GM18867 (cell line): ENCODE data around the gene MYH6.
"Not testable (repeated sequence)": the region's sequence is repeated elsewhere in the genome, so short reads cannot be mapped to it uniquely, and the experiment has no call there.

Experiments used
- ATAC-seq: cut with Tn5 transposase; IDR thresholded peaks from one replicate; pipeline ENCODE4 v1.9.1; 2021; ENCODE audit warnings: mild to moderate bottlenecking, moderate library complexity; ENCODE audit not compliant: unreplicated experiment

MYH6 gene

GRCh38 chr14:23399591-23399990 lies 8.5 kb downstream of the MYH6 start:
- ATAC-seq: no peak

GRCh38 chr14:23399136-23399535 lies 8.9 kb downstream of the MYH6 start:
- ATAC-seq: no peak

- no peak for ATAC-seq
Observed at GRCh38 chr14:23398348-23398747, 9.7 kb downstream of the MYH6 start.

- no peak for ATAC-seq
Observed at GRCh38 chr14:23396781-23397407, 11.2 kb downstream of the MYH6 start.

- ATAC-seq: no peak
Observed at GRCh38 chr14:23396126-23396525, 11.9 kb downstream of the MYH6 start.

GRCh38 chr14:23392613-23393012 lies 15.5 kb downstream of the MYH6 start:
- ATAC-seq: no peak

GRCh38 chr14:23389871-23390270 lies 18.2 kb downstream of the MYH6 start:
- ATAC-seq: not testable (repeated sequence)

- ATAC-seq: no peak
Observed at GRCh38 chr14:23389396-23389795, 18.7 kb downstream of the MYH6 start.

- ATAC-seq: no peak
Observed at GRCh38 chr14:23388996-23389395, 19.1 kb downstream of the MYH6 start.

- no peak for ATAC-seq
Observed at GRCh38 chr14:23387916-23388882, 19.9 kb downstream of the MYH6 start.

GRCh38 chr14:23386999-23387398 lies 21.1 kb downstream of the MYH6 start:
- no peak for ATAC-seq

GRCh38 chr14:23386266-23386657 lies 21.8 kb downstream of the MYH6 start:
- ATAC-seq: not testable (repeated sequence)

GRCh38 chr14:23385642-23386265 lies 22.3 kb downstream of the MYH6 start:
- no peak for ATAC-seq

- ATAC-seq: no peak
Observed at GRCh38 chr14:23385244-23385641, 22.8 kb downstream of the MYH6 start.

GRCh38 chr14:23384364-23385080 lies 23.6 kb downstream of the MYH6 start:
- ATAC-seq: no peak

GRCh38 chr14:23382731-23383440 lies 25.2 kb downstream of the MYH6 start:
- no peak for ATAC-seq

- no peak for ATAC-seq
Observed at GRCh38 chr14:23382276-23382675, 25.8 kb downstream of the MYH6 start.

- ATAC-seq: no peak
Observed at GRCh38 chr14:23381871-23382270, 26.2 kb downstream of the MYH6 start.

GRCh38 chr14:23380976-23381375 lies 27.1 kb downstream of the MYH6 start:
- no peak for ATAC-seq

- no peak for ATAC-seq
Observed at GRCh38 chr14:23380197-23380914, 27.7 kb downstream of the MYH6 start.
